ENCODE data around the gene CSRP3. TPM values are rescaled to one million over a fixed set of nuclear protein-coding genes. Genes with fewer than 3 reads are reported as not detected.

CSRP3 gene
- not detected for total RNA-seq

- TF ChIP-seq CTCF (IDR thresholded peaks at IDR 0.05; ENCODE audit: low read depth) = no peak
These were observed at the start of gene CSRP3 for GRCh38 chr11:19201737-19202605. Gene CSRP3 (minus strand): TSS chr11:19201983. CDS start chr11:19192448, 9,535 bp downstream.

GRCh38 chr11:19251577-19251976 is 49.8 kb upstream of the CSRP3 start:
- TF ChIP-seq CTCF (IDR thresholded peaks at IDR 0.05; ENCODE audit: low read depth) = no peak

GRCh38 chr11:19246816-19247215 is 45.0 kb upstream of the CSRP3 start:
- no peak for TF ChIP-seq CTCF (IDR thresholded peaks at IDR 0.05; ENCODE audit: low read depth)

- no peak for TF ChIP-seq CTCF (IDR thresholded peaks at IDR 0.05; ENCODE audit: low read depth)
These were observed 43.6 kb upstream of the CSRP3 start for GRCh38 chr11:19245351-19245750.

GRCh38 chr11:19244621-19245020 is 42.8 kb upstream of the CSRP3 start:
- no peak for TF ChIP-seq CTCF (IDR thresholded peaks at IDR 0.05; ENCODE audit: low read depth)

- no peak for TF ChIP-seq CTCF (IDR thresholded peaks at IDR 0.05; ENCODE audit: low read depth)
These were observed 42.3 kb upstream of the CSRP3 start for GRCh38 chr11:19244084-19244483.

- no peak for TF ChIP-seq CTCF (IDR thresholded peaks at IDR 0.05; ENCODE audit: low read depth)
These were observed 41.8 kb upstream of the CSRP3 start for GRCh38 chr11:19243613-19244012.

Measured in subcutaneous adipose tissue (tissue), 4 donors.